Activated gamma-delta T cell treated with anti-CD3 and anti-CD28 coated beads, Interleukin-2, amount 50 U/mL, for 16 hours (primary cell): ENCODE data around the gene GYPB.
"Not testable (repeated sequence)": the region's sequence is repeated elsewhere in the genome, so short reads cannot be mapped to it uniquely, and the experiment has no call there.

Source experiments
- DNase-seq: peaks from one replicate; pipeline ENCODE4 v3.0.0-alpha.2; 2020; ENCODE audit warnings: low read depth

The GYPB gene

GRCh38 chr4:144019277-144019676 lies at the start of gene GYPB:
Gene GYPB (minus strand): TSS chr4:144019380. CDS start chr4:144019287, 93 bp downstream.
- not testable (repeated sequence) for DNase-seq

- not testable (repeated sequence) for DNase-seq
Measured at GRCh38 chr4:144061556-144061955, 42.4 kb upstream of the GYPB start.

- DNase-seq: not testable (repeated sequence)
Measured at GRCh38 chr4:144060234-144060859, 41.2 kb upstream of the GYPB start.

- no peak for DNase-seq
Measured at GRCh38 chr4:144056800-144057199, 37.6 kb upstream of the GYPB start.

- not testable (repeated sequence) for DNase-seq
Measured at GRCh38 chr4:144055336-144055735, 36.2 kb upstream of the GYPB start.

- not testable (repeated sequence) for DNase-seq
Measured at GRCh38 chr4:144051494-144051893, 32.3 kb upstream of the GYPB start.

GRCh38 chr4:144050631-144051030 lies 31.5 kb upstream of the GYPB start:
- DNase-seq: not testable (repeated sequence)

- not testable (repeated sequence) for DNase-seq
Measured at GRCh38 chr4:144049495-144050424, 30.6 kb upstream of the GYPB start.

GRCh38 chr4:144044936-144045335 lies 25.8 kb upstream of the GYPB start:
- not testable (repeated sequence) for DNase-seq

- DNase-seq: not testable (repeated sequence)
Measured at GRCh38 chr4:144032580-144032979, 13.4 kb upstream of the GYPB start.

GRCh38 chr4:144031875-144032274 lies 12.7 kb upstream of the GYPB start:
- DNase-seq: not testable (repeated sequence)

- DNase-seq: not testable (repeated sequence)
Measured at GRCh38 chr4:144031369-144031768, 12.2 kb upstream of the GYPB start.

- DNase-seq: not testable (repeated sequence)
Measured at GRCh38 chr4:144030708-144031107, 11.5 kb upstream of the GYPB start.

GRCh38 chr4:144026682-144027081 lies 7.5 kb upstream of the GYPB start:
- not testable (repeated sequence) for DNase-seq

GRCh38 chr4:144024399-144025053 lies 5.3 kb upstream of the GYPB start:
- not testable (repeated sequence) for DNase-seq

GRCh38 chr4:144022772-144023400 lies 3.7 kb upstream of the GYPB start:
- DNase-seq: not testable (repeated sequence)

GRCh38 chr4:144021336-144021990 lies 2.3 kb upstream of the GYPB start:
- not testable (repeated sequence) for DNase-seq

- DNase-seq: not testable (repeated sequence)
Measured at GRCh38 chr4:144018223-144019000, 768 bp downstream of the GYPB start.

- not testable (repeated sequence) for DNase-seq
Measured at GRCh38 chr4:144017271-144017670, 1.9 kb downstream of the GYPB start.

GRCh38 chr4:144016057-144016605 lies 3.0 kb downstream of the GYPB start:
- DNase-seq: not testable (repeated sequence)
